Neural cell (in vitro differentiated cells): ENCODE measurements around the gene GABRA4. TPM values are rescaled to one million over a fixed set of nuclear protein-coding genes. Genes with fewer than 3 reads are reported as not detected.

ENCODE experiments used
- H2AFZ ChIP-seq: fragments of 200-600, 300-800 bp; sonication (generic), shearing (Covaris generic); 2 replicates; pipeline ENCODE4 v1.6.0; 2014; ENCODE audit warnings: low read depth, mild to moderate bottlenecking, antibody characterized with exemption, low read length, moderate library complexity
- H3F3A ChIP-seq: fragments of 200-600 bp; shearing (Covaris generic); 2 replicates; pipeline ENCODE4 v1.6.1; 2016; ENCODE audit warnings: mild to moderate bottlenecking, moderate library complexity, mixed read lengths, antibody characterized with exemption, low read length; ENCODE audit not compliant: insufficient read depth, poor library complexity, severe bottlenecking
- H3K27ac ChIP-seq: fragments of 200-600, 300-800 bp; sonication (generic), shearing (Covaris generic); 2 replicates; pipeline ENCODE4 v1.5.1; 2014; ENCODE audit warnings: mild to moderate bottlenecking, low read length, moderate library complexity
- H3K27me3 ChIP-seq: fragments of 300-800, 200-600 bp; sonication (generic), shearing (Covaris generic); 2 replicates; pipeline ENCODE4 v1.6.0; 2014; ENCODE audit warnings: mild to moderate bottlenecking, low read depth, low read length, moderate library complexity; ENCODE audit not compliant: insufficient read depth
- H3K36me3 ChIP-seq: fragments of 300-800, 200-600 bp; sonication (generic), shearing (Covaris generic); 2 replicates; pipeline ENCODE4 v1.5.1; 2014; ENCODE audit warnings: mild to moderate bottlenecking, antibody characterized with exemption, low read length, moderate library complexity; ENCODE audit not compliant: insufficient read depth
- H3K4me2 ChIP-seq: fragments of 300-800, 200-600 bp; sonication (generic), shearing (Covaris generic); 2 replicates; pipeline ENCODE4 v1.6.0; 2014; ENCODE audit warnings: mild to moderate bottlenecking, low read length
- H3K4me3 ChIP-seq: fragments of 300-800, 200-600 bp; sonication (generic), shearing (Covaris generic); 2 replicates; pipeline ENCODE4 v1.5.1; 2014; ENCODE audit warnings: mild to moderate bottlenecking, low read length, moderate library complexity
- H3K79me2 ChIP-seq: fragments of 200-600 bp; shearing (Covaris generic); replicated peaks from 2 replicates; pipeline ENCODE4 v1.6.0; 2014; ENCODE audit warnings: mild to moderate bottlenecking, low read length, moderate library complexity; ENCODE audit not compliant: insufficient read depth
- H3K9ac ChIP-seq: fragments of 300-800, 200-600 bp; sonication (generic), shearing (Covaris generic); 2 replicates; pipeline ENCODE4 v1.6.1; 2016; ENCODE audit warnings: mild to moderate bottlenecking, low read length, mixed read lengths
- H3K9me2 ChIP-seq: fragments of 200-600 bp; shearing (Covaris generic); 2 replicates; pipeline ENCODE4 v1.6.1; 2016; ENCODE audit warnings: mild to moderate bottlenecking, low read length, mixed read lengths; ENCODE audit not compliant: insufficient read depth
- H3K9me3 ChIP-seq: fragments of 200-600, 300-800 bp; sonication (generic), shearing (Covaris generic); 2 replicates; pipeline ENCODE4 v1.6.1; 2016; ENCODE audit warnings: mild to moderate bottlenecking, mixed run types, low read length, moderate library complexity, mixed read lengths
- H4K20me1 ChIP-seq: fragments of 200-600 bp; shearing (Covaris generic); 2 replicates; pipeline ENCODE4 v1.6.1; 2016; ENCODE audit warnings: mild to moderate bottlenecking, mixed run types; ENCODE audit not compliant: insufficient read depth
- CTCF ChIP-seq: fragments of 450-650 bp; IDR thresholded peaks from 2 replicates; pipeline ENCODE4 v1.5.1; 2014; ENCODE audit warnings: antibody characterized with exemption, mild to moderate bottlenecking, moderate library complexity; ENCODE audit not compliant: poor library complexity, severe bottlenecking
- EP300 ChIP-seq: fragments of 450-650 bp; conservative IDR thresholded peaks from 2 replicates; pipeline ENCODE4 v1.6.1; 2014; ENCODE audit warnings: antibody characterized with exemption, mild to moderate bottlenecking, moderate library complexity; ENCODE audit not compliant: poor library complexity, severe bottlenecking
- EZH2 ChIP-seq: fragments of 200-600, 300-800 bp; shearing (Covaris generic), sonication (generic); IDR thresholded peaks from 2 replicates; pipeline ENCODE4 v1.6.1; 2014; ENCODE audit warnings: antibody characterized with exemption, low read length, borderline replicate concordance, mild to moderate bottlenecking; ENCODE audit not compliant: insufficient read depth, poor library complexity, severe bottlenecking
- MXI1 ChIP-seq: fragments of 450-650 bp; conservative IDR thresholded peaks from 2 replicates; pipeline ENCODE4 v1.6.1; 2014; ENCODE audit warnings: antibody characterized with exemption, mild to moderate bottlenecking; ENCODE audit not compliant: poor library complexity, severe bottlenecking
- POLR2AphosphoS5 ChIP-seq: IDR thresholded peaks from 2 replicates; pipeline ENCODE4 v1.6.1; 2012
- RAD21 ChIP-seq: fragments of 450-650 bp; conservative IDR thresholded peaks from 2 replicates; pipeline ENCODE4 v1.6.1; 2014; ENCODE audit warnings: antibody characterized with exemption, mild to moderate bottlenecking, moderate library complexity
- REST ChIP-seq: IDR thresholded peaks from 2 replicates; pipeline ENCODE4 v1.6.1; 2012; ENCODE audit warnings: borderline replicate concordance
- SMC3 ChIP-seq: fragments of 450-650 bp; conservative IDR thresholded peaks from 2 replicates; pipeline ENCODE4 v1.6.1; 2014; ENCODE audit warnings: antibody characterized with exemption, mild to moderate bottlenecking, moderate library complexity; ENCODE audit not compliant: poor library complexity
- TAF1 ChIP-seq: IDR thresholded peaks from 2 replicates; pipeline ENCODE4 v1.6.1; 2012; ENCODE audit warnings: low read depth
- polyA plus RNA-seq: library from polyadenylated mRNA; depleted of rRNA; stranded (reverse); fragments of >200 nt; gene quantifications from 2 replicates; pipeline ENCODE4 v1.2.3, GENCODE V29; 2014

GABRA4 gene
- polyA plus RNA-seq, 1 donor from 2014 or later = 0.33 TPM

GRCh38 chr4:46878641-46879040, 114.7 kb downstream of the GABRA4 start:
- no peak overlapping the region for H2AFZ ChIP-seq
- no peaks in the 10 kb centered on the region for H3F3A ChIP-seq
- H3K27me3 ChIP-seq = no peaks in the 10 kb centered on the region
- no peak overlapping the region for H3K9ac ChIP-seq
- H3K36me3 ChIP-seq = no peaks in the 10 kb centered on the region
- H3K4me2 ChIP-seq = no peak overlapping the region
- no peaks in the 10 kb centered on the region for H3K9me2 ChIP-seq
- H4K20me1 ChIP-seq = no peaks in the 10 kb centered on the region
- H3K27ac ChIP-seq = no peak overlapping the region
- no peak for TF ChIP-seq TAF1
- no peak for TF ChIP-seq RAD21
- TF ChIP-seq CTCF = no peak
- TF ChIP-seq REST = no peak
- no peak for TF ChIP-seq SMC3
- no peak for TF ChIP-seq EP300
- TF ChIP-seq MXI1 = no peak
- TF ChIP-seq POLR2AphosphoS5 = no peak
- TF ChIP-seq EZH2 = no peak
- H3K9me3 ChIP-seq = no peaks in the 10 kb centered on the region
- H3K79me2 ChIP-seq = no peaks in the 10 kb centered on the region
- no peak overlapping the region for H3K4me3 ChIP-seq

GRCh38 chr4:46874811-46875210, 118.6 kb downstream of the GABRA4 start:
- H3K9me3 ChIP-seq = peaks cover 5% of the 10 kb centered on the region
- no peaks in the 10 kb centered on the region for H3K36me3 ChIP-seq
- H3K9ac ChIP-seq = no peak overlapping the region
- H3K9me2 ChIP-seq = no peaks in the 10 kb centered on the region
- no peak for TF ChIP-seq POLR2AphosphoS5
- TF ChIP-seq REST = no peak
- no peak for TF ChIP-seq EP300
- TF ChIP-seq SMC3 = no peak
- TF ChIP-seq EZH2 = no peak
- no peak for TF ChIP-seq MXI1
- TF ChIP-seq TAF1 = no peak
- no peak for TF ChIP-seq RAD21
- no peak for TF ChIP-seq CTCF
- H3K4me2 ChIP-seq = no peak overlapping the region
- H3K4me3 ChIP-seq = no peak overlapping the region
- H3K27me3 ChIP-seq = no peaks in the 10 kb centered on the region
- no peak overlapping the region for H3K27ac ChIP-seq
- no peak overlapping the region for H2AFZ ChIP-seq
- H3F3A ChIP-seq = no peaks in the 10 kb centered on the region
- no peaks in the 10 kb centered on the region for H4K20me1 ChIP-seq
- H3K79me2 ChIP-seq = no peaks in the 10 kb centered on the region
